Measurements from ENCODE around the gene KCTD3. TPM values are rescaled to one million over a fixed set of nuclear protein-coding genes. Genes with fewer than 3 reads are reported as not detected.

Gene KCTD3
- total and polyA plus RNA-seq, 10 of the 15 experiments (the other 5 are each of a cell fraction or from before 2014, with no cell fraction given), result 3.6 to 19.8 (median 10.7) TPM

- ChIA-PET SMC1A (ENCODE audit: uncharacterized antibody, unreplicated experiment) (no interaction called here), RAD21 (ENCODE audit: unreplicated experiment) (no interaction called here), CTCF (interaction anchor here (1.0 to 1.7 kb wide), 2 partner anchors 10 to 19 kb away, joined by 4 to 6 read pairs; no protein-coding TSS in a partner anchor), POLR2A (no interaction called here)
- no TSS peak for BruUV-seq (replicated peaks)
- ATAC-seq, result no peak
- 54% methylated on average over 5 of the region's 5 CpGs for WGBS (ENCODE audit: insufficient coverage, insufficient replicate concordance, low lambda C conversion rate, missing lambda C conversion rate)
- no peaks in the 10 kb centered on the region for H3K9me3 ChIP-seq (replicated peaks; ENCODE audit: control insufficient read depth, insufficient read depth, low read length)
- in situ Hi-C loops (cut with MboI), result no loop called here
- no peaks in the 10 kb centered on the region for H3K36me3 ChIP-seq (ENCODE audit: control insufficient read depth in 2 of 2, insufficient read depth in 2 of 2, low read length in 1 of 2)
- H2AFZ ChIP-seq (ENCODE audit: control insufficient read depth, low read depth, low read length), result no peak overlapping the region
- H3K4me2 ChIP-seq (ENCODE audit: control insufficient read depth, insufficient read depth), result no peak overlapping the region
- intact Hi-C loops (cut with micrococcal nuclease; ENCODE audit: unreplicated experiment), result no loop called here
- FAIRE-seq, result no peak
- H3K4me3 ChIP-seq, result no peak overlapping the region
- no peaks in the 10 kb centered on the region for H3K27me3 ChIP-seq (replicated peaks in 1 of 2; ENCODE audit: control insufficient read depth in 2 of 2, insufficient read depth in 2 of 2, low read length in 1 of 2)
- H4K20me1 ChIP-seq (ENCODE audit: control insufficient read depth, insufficient read depth), result no peaks in the 10 kb centered on the region
- no peak for DNase-seq (ENCODE audit: low read depth, low spot score)
- no peak overlapping the region for H3K27ac ChIP-seq (ENCODE audit: control insufficient read depth, insufficient read depth)
- TF ChIP-seq EZH2 (IDR thresholded peaks at IDR 0.05; ENCODE audit: borderline replicate concordance, control insufficient read depth, low read depth, low read length), result no peak
- no peak for TF ChIP-seq ATF7 (IDR thresholded peaks at IDR 0.05; ENCODE audit: low read depth)
- TF ChIP-seq ZSCAN29 (IDR thresholded peaks at IDR 0.05), result no peak
- TF ChIP-seq BACH1 (IDR thresholded peaks at IDR 0.05; ENCODE audit: borderline replicate concordance), result no peak
- no peak for TF ChIP-seq HDAC2 (IDR thresholded peaks at IDR 0.05)
- no peak for TF ChIP-seq ZNF24 (IDR thresholded peaks at IDR 0.05)
- no peak for TF ChIP-seq CHD4 (IDR thresholded peaks at IDR 0.05)
- no peak for TF ChIP-seq ZBTB40 (IDR thresholded peaks at IDR 0.05; ENCODE audit: borderline replicate concordance)
- no peak for TF ChIP-seq KAT2A (conservative IDR thresholded peaks at IDR 0.05; ENCODE audit: control insufficient read depth, low read depth, low read length)
- TF ChIP-seq, protein P1, sequence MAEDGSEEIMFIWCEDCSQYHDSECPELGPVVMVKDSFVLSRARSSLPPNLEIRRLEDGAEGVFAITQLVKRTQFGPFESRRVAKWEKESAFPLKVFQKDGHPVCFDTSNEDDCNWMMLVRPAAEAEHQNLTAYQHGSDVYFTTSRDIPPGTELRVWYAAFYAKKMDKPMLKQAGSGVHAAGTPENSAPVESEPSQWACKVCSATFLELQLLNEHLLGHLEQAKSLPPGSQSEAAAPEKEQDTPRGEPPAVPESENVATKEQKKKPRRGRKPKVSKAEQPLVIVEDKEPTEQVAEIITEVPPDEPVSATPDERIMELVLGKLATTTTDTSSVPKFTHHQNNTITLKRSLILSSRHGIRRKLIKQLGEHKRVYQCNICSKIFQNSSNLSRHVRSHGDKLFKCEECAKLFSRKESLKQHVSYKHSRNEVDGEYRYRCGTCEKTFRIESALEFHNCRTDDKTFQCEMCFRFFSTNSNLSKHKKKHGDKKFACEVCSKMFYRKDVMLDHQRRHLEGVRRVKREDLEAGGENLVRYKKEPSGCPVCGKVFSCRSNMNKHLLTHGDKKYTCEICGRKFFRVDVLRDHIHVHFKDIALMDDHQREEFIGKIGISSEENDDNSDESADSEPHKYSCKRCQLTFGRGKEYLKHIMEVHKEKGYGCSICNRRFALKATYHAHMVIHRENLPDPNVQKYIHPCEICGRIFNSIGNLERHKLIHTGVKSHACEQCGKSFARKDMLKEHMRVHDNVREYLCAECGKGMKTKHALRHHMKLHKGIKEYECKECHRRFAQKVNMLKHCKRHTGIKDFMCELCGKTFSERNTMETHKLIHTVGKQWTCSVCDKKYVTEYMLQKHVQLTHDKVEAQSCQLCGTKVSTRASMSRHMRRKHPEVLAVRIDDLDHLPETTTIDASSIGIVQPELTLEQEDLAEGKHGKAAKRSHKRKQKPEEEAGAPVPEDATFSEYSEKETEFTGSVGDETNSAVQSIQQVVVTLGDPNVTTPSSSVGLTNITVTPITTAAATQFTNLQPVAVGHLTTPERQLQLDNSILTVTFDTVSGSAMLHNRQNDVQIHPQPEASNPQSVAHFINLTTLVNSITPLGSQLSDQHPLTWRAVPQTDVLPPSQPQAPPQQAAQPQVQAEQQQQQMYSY (CRISPR knock-in tag; IDR thresholded peaks at IDR 0.05), result no peak
- no peak for TF ChIP-seq SREBF1 (IDR thresholded peaks at IDR 0.05; ENCODE audit: low read length)
- TF ChIP-seq STAT1 (conservative IDR thresholded peaks at IDR 0.05), result no peak
- TF ChIP-seq PAX5 (IDR thresholded peaks at IDR 0.05; ENCODE audit: borderline replicate concordance, low read depth, low read length), result no peak
- TF ChIP-seq TBL1XR1 (IDR thresholded peaks at IDR 0.05; ENCODE audit: low read depth, low read length), result no peak
- TF ChIP-seq TAF1 (IDR thresholded peaks at IDR 0.05; ENCODE audit: borderline replicate concordance, low read depth, low read length), result no peak
- H3K9ac ChIP-seq (ENCODE audit: control insufficient read depth, insufficient read depth, low read length), result no peak overlapping the region
- H3K79me2 ChIP-seq (ENCODE audit: control insufficient read depth, insufficient read depth, low read length), result no peaks in the 10 kb centered on the region
- peaks cover 4% of the 10 kb centered on the region; the same call in 1 of the 2 replicates for H3K4me1 ChIP-seq (ENCODE audit: control insufficient read depth, insufficient read depth, low read length)
These were observed 36.6 kb upstream of the KCTD3 start for GRCh38 chr1:215530401-215530984.
